GM23248 (cell line): ENCODE measurements around the gene C10orf105.

ENCODE experiments used
- EZH2 ChIP-seq: fragments of 200-600 bp; sonication (generic); IDR thresholded peaks from 2 replicates; pipeline ENCODE4 v1.6.1; 2018; ENCODE audit warnings: antibody characterized with exemption, mild to moderate bottlenecking; ENCODE audit not compliant: insufficient read depth, poor library complexity, severe bottlenecking
- EZH2phosphoT487 ChIP-seq: fragments of 200-600 bp; sonication (generic); IDR thresholded peaks from 2 replicates; pipeline ENCODE4 v1.6.1; 2018; ENCODE audit warnings: antibody characterized with exemption, moderate library complexity, mild to moderate bottlenecking, low read depth; ENCODE audit not compliant: insufficient read depth

GRCh38 chr10:71715026-71715425 lies 4.6 kb downstream of the C10orf105 start:
- TF ChIP-seq EZH2 (no peak), EZH2phosphoT487 (no peak)
